Gastroesophageal sphincter (tissue), 4 donors: ENCODE results near the gene SERPINH1. TPM values are rescaled to one million over a fixed set of nuclear protein-coding genes. Genes with fewer than 3 reads are reported as not detected.

Experiments
- ATAC-seq: fragments of 150-250 bp; one replicate; pipeline ENCODE4 v1.9.1; 2016; ENCODE audit warnings: mild to moderate bottlenecking, moderate library complexity
- H3K27ac ChIP-seq, 4 donors: fragments of 200-600 bp; sonication (generic) in 3 of 4; 1 replicate in 3 of 4; 2 replicates in 1 of 4; pipeline ENCODE4 v1.5.1; 2016 to 2019
- H3K27me3 ChIP-seq: fragments of 200-600 bp; sonication (generic); one replicate; pipeline ENCODE4 v1.5.1; 2019
- H3K36me3 ChIP-seq, 2 donors: fragments of 200-600 bp; sonication (generic); one replicate each; pipeline ENCODE4 v1.5.1; 2019; ENCODE audit warnings: control low read depth in 1 of 2
- H3K4me1 ChIP-seq, 3 donors: fragments of 200-600 bp; sonication (generic); 1 replicate in 2 of 3; 2 replicates in 1 of 3; pipeline ENCODE4 v1.5.1; 2016 to 2019; ENCODE audit warnings: control low read depth in 2 of 3
- H3K4me3 ChIP-seq, 2 donors: fragments of 200-600 bp; sonication (generic); one replicate each; pipeline ENCODE4 v1.5.1; 2019; ENCODE audit warnings: mild to moderate bottlenecking in 1 of 2, moderate library complexity in 1 of 2
- H3K9me3 ChIP-seq, 3 donors: fragments of 200-600 bp; sonication (generic); one replicate each; pipeline ENCODE4 v1.5.1; 2017 to 2019; ENCODE audit warnings: control low read depth in 2 of 3
- EP300 ChIP-seq: sonication (generic); formaldehyde crosslinking; IDR thresholded peaks from one replicate; pipeline ENCODE4 v1.6.1; 2017; ENCODE audit warnings: antibody characterized with exemption, mild to moderate bottlenecking
- POLR2A ChIP-seq, 2 donors: fragments of 450-650 bp; IDR thresholded peaks; one replicate each; pipeline ENCODE4 v1.6.1; 2017; ENCODE audit warnings: antibody characterized with exemption in 2 of 2, mild to moderate bottlenecking in 2 of 2, moderate library complexity in 1 of 2
- POLR2AphosphoS5 ChIP-seq: sonication (generic); formaldehyde crosslinking; IDR thresholded peaks from one replicate; pipeline ENCODE4 v1.6.1; 2017; ENCODE audit warnings: antibody characterized with exemption
- WGBS, 2 donors: methylation state at CpG; one replicate each; pipeline ENCODE4 v1.1.5; 2018; ENCODE audit warnings: low coverage in 1 of 2; 5-methylcytosine and 5-hydroxymethylcytosine counted together
- total RNA-seq, 4 donors: library from RNA; depleted of rRNA; stranded (reverse); fragments of >200 nt; gene quantifications; one replicate each; pipeline ENCODE4 v1.1.0, GENCODE V29; 2016
- TF ChIP-seq, protein P1 (sequence below), 4 experiments: fragments of 200-600 bp in 2 of 4; fragments of 450-650 bp in 2 of 4; sonication (generic) in 1 of 4; IDR thresholded peaks; one replicate each; pipeline ENCODE4 v1.5.1; 2017 to 2019; ENCODE audit warnings: antibody characterized with exemption in 4 of 4, mild to moderate bottlenecking in 2 of 4, moderate library complexity in 2 of 4

The SERPINH1 gene
- total RNA-seq, 4 donors from 2014 or later = 127 to 284 (median 175) TPM

DNA sequence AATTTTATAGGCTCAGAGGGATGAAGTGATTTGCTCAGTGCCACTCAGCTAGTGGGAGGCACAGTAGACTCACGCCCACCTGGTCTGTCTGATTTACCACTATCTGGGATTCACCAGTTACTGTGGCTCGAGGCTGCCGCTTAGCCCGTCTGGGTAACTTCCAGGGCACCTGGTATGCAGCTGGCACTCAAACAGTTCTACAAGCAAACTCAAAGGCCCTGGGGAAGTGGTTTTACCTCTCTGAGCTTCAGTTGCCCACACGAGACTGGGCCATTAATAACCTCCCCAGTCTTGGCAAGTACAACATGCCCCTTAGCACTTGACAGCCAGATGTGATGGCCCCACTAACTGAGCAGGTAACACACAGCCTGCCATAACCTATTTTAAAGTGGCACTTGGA, 38.9 kb upstream of the SERPINH1 start:
- no peak overlapping the region for H3K4me3 ChIP-seq
- H3K36me3 ChIP-seq = no peaks in the 10 kb centered on the region
- 80% methylated on average over 1 of the region's 5 CpGs; no CpG with 5 or more reads in 1 of the 2 donors for WGBS, 2 donors
- H3K27ac ChIP-seq = no peak overlapping the region
- TF ChIP-seq EP300 (no peak), POLR2AphosphoS5 (no peak), POLR2A (IDR thresholded peaks at IDR 0.05) (no peak)
- TF ChIP-seq, protein P1, sequence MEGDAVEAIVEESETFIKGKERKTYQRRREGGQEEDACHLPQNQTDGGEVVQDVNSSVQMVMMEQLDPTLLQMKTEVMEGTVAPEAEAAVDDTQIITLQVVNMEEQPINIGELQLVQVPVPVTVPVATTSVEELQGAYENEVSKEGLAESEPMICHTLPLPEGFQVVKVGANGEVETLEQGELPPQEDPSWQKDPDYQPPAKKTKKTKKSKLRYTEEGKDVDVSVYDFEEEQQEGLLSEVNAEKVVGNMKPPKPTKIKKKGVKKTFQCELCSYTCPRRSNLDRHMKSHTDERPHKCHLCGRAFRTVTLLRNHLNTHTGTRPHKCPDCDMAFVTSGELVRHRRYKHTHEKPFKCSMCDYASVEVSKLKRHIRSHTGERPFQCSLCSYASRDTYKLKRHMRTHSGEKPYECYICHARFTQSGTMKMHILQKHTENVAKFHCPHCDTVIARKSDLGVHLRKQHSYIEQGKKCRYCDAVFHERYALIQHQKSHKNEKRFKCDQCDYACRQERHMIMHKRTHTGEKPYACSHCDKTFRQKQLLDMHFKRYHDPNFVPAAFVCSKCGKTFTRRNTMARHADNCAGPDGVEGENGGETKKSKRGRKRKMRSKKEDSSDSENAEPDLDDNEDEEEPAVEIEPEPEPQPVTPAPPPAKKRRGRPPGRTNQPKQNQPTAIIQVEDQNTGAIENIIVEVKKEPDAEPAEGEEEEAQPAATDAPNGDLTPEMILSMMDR (IDR thresholded peaks at IDR 0.05) = no peak
- H3K27me3 ChIP-seq = peaks cover 13% of the 10 kb centered on the region
- no peaks in the 10 kb centered on the region for H3K9me3 ChIP-seq
- no peak for ATAC-seq
- H3K4me1 ChIP-seq = peaks cover 0 to 40% (median 14%) of the 10 kb centered on the region in 3 donors

DNA sequence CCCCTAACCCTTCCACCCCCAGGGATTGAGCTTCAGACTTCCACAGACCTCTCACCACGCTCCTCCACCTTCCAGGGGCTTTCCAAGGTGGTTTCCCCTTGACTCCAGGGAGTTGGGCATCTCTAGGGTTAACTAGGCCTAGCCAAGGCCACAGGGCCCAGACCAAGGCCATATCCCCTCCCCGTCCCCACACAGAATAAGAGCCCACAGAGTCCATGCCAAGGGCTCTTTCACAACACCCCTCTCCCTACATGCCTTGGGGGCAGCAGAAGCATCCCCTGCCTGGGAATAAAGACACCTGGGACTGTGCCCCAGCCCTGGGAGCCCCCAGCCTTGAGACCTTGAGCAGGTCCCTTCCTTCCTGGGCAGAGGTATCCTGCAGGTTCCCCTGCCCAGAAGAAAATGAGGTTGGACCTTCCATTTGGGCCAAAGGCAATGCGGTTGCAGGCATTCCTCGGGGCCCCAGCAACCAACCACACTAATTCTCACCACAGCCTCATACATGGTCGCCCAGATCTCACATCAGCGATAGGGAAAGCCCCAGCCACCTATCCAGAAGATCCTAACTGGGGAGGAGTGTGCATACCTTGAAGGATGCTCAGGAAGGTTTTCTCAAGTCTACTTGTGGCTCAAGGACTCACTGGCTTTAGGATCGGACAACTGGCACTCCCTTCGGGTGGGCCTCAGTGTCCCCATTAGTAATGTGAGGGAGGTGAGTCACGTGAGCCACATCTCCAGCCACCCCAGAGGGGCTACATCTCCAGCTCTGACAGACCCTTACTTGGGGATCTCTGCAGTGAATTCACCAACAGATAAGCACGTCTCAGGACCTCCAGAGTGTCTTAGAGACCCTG, 38.0 kb upstream of the SERPINH1 start:
- H3K4me3 ChIP-seq = peak overlapping the region in 1 of 2 donors; percentile 74
- TF ChIP-seq, protein P1 (IDR thresholded peaks at IDR 0.05) = no peak
- TF ChIP-seq EP300 (no peak), POLR2A (IDR thresholded peaks at IDR 0.05) (no peak), POLR2AphosphoS5 (no peak)
- no peak overlapping the region for H3K27ac ChIP-seq
- no peaks in the 10 kb centered on the region for H3K36me3 ChIP-seq
- no peaks in the 10 kb centered on the region for H3K9me3 ChIP-seq
- WGBS, 2 donors = 78 to 100% methylated on average over 1 to 6 of the region's 10 CpGs
- ATAC-seq = no peak
- H3K4me1 ChIP-seq = peaks cover 0 to 40% (median 14%) of the 10 kb centered on the region in 3 donors
- peaks cover 13% of the 10 kb centered on the region for H3K27me3 ChIP-seq

DNA sequence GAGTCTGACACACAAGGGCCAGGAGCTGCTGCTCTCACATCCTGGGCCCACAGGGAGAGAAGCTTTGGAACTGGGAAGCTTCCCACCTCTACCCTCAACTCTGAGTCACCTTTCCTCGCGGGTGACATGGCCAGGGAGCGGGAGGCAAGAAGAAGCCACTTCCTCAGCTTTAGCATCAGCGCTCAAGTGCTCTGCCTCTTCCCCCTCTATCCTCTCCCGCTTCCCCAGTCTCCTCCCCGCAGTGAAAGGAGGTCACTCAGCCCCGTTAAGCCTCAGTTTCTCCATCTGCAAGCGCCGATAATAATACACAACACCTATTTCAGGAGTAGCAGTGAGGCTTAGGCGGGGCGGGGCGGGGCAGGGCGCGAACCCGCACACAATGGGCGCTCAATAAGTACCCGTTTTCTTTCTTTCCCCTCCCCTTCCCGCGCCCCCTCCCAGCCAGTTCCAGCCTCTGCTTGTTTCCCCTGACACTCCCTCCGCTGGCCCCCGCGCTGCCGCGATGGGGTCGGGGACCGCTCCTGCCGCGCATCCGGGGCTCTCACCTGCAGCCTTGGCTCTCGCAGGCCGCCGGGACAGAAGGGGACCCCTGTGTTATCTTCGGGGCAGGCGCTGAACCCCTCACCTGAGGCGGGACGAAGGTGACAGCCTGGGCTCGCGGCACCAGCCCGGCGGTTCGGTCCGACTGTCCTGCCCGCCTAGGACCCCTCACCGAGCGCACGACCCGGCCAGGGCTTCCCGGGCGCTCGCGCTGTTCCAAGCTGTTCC, 37.2 kb upstream of the SERPINH1 start:
- H3K27ac ChIP-seq = peak overlapping the region in 2 of 4 donors; percentile 63 to 72

DNA sequence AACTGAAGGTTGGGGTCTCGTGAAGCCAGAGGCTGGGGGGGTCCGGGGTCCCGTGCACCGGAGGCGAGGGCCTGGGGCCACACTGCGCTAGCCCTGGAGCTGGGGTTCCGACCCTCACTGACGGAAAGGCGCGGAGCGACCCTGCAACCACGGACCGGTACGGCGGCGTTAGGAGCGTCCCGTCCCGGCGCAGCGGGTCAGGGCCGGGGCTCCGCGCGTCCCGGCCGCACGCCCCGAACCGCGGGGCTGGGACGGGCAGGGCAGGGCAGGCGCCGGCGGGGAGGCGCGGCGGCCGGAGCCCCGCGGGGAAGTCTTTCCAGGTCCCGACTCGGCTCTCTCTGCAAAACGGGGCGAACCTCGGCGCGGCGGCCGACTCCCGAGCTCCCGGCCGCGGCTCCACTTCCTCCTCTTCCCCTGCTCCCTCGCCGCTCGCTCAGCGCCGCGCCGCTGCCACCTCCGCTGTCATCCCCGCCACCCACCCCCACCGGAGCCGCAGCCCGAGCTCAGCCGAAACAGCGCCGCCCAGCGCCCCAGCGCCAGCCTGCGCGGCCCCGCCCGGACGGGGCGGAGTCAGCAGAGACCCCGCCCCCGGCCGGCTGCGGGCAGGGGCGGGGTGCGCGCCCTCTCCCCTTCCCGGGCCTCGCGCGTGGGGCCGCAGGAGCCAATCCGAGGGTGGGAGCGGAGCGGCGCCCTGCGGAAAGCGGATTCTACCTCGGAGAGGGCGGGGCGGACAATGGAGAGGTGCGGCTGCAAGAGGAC, 36.4 kb upstream of the SERPINH1 start, which contains the start of gene GDPD5:
TSS of gene GDPD5 (minus strand) at position 509 of the 759 bp plus-strand sequence. CDS start 48,206 bp downstream, outside the sequence.
- TF ChIP-seq POLR2AphosphoS5 = no peak
- TF ChIP-seq EP300 = no peak
- no peak for TF ChIP-seq POLR2A (IDR thresholded peaks at IDR 0.05)
- TF ChIP-seq, protein P1 (IDR thresholded peaks at IDR 0.05) = peak in 3 of 4 experiments; percentile 40 to 76 (median 52)
- peaks cover 13% of the 10 kb centered on the region for H3K27me3 ChIP-seq
- peak within 1 kb of the TSS; percentile 60 to 74 for H3K4me3 ChIP-seq
- H3K36me3 ChIP-seq = no peaks in the 10 kb centered on the region
- H3K9me3 ChIP-seq = no peaks in the 10 kb centered on the region
- peak within 1 kb of the TSS in 3 of 4 donors; percentile 59 to 72 (median 63) for H3K27ac ChIP-seq
- ATAC-seq = peak; percentile 93
- 0% methylated on average over 8 of the region's 99 CpGs; no CpG with 5 or more reads in 1 of the 2 donors for WGBS, 2 donors
- peaks cover 0 to 40% (median 14%) of the 10 kb centered on the region in 3 donors for H3K4me1 ChIP-seq

More for the DNA sequence above, 37.2 kb upstream of the SERPINH1 start:
- 19 to 32% methylated on average over 13 to 22 of the region's 51 CpGs for WGBS, 2 donors
- ATAC-seq = no peak
- H3K9me3 ChIP-seq = no peaks in the 10 kb centered on the region
- peaks cover 13% of the 10 kb centered on the region for H3K27me3 ChIP-seq
- H3K4me1 ChIP-seq = peaks cover 0 to 40% (median 14%) of the 10 kb centered on the region in 3 donors
- H3K36me3 ChIP-seq = no peaks in the 10 kb centered on the region
- TF ChIP-seq EP300 (no peak), POLR2A (IDR thresholded peaks at IDR 0.05) (no peak)
- TF ChIP-seq, protein P1 (IDR thresholded peaks at IDR 0.05) = no peak
- peak overlapping the region; percentile 60 to 74 for H3K4me3 ChIP-seq
